Measurements from ENCODE around the gene ITPRIPL2. TPM values are rescaled to one million over a fixed set of nuclear protein-coding genes. Genes with fewer than 3 reads are reported as not detected.

ITPRIPL2 gene
- total RNA-seq, 2 experiments from 2014 or later: not detected

GRCh38 chr16:19089410-19089955, 24.3 kb upstream of the ITPRIPL2 start:
- no peak for DNase-seq (ENCODE audit: low spot score)
- H4K20me1 ChIP-seq (ENCODE audit: insufficient read depth, low read length): no peaks in the 10 kb centered on the region
- no peak overlapping the region for H2AFZ ChIP-seq (ENCODE audit: low read length)
- H3K4me1 ChIP-seq (ENCODE audit: insufficient read depth, low read length, poor library complexity, severe bottlenecking): no peaks in the 10 kb centered on the region
- no peak overlapping the region for H3K27ac ChIP-seq (ENCODE audit: low read depth, low read length, poor library complexity, severe bottlenecking)
- ChIA-PET POLR2A (interaction anchor here (0.9 kb wide), 1 partner anchor 55 kb away, joined by 6 read pairs; no protein-coding TSS in a partner anchor), CTCF (ENCODE audit: unreplicated experiment) (no interaction called here)
- H3K9me3 ChIP-seq (ENCODE audit: low read length): 0 out of 2 replicates have a peak, but pooled peaks cover 4% of the 10 kb centered on the region
- H3K79me2 ChIP-seq (ENCODE audit: insufficient read depth, low read depth, low read length): no peaks in the 10 kb centered on the region
- no peaks in the 10 kb centered on the region for H3K36me3 ChIP-seq (ENCODE audit: insufficient read depth, low read length)
- intact Hi-C loops (cut with micrococcal nuclease; ENCODE audit: unreplicated experiment): no loop called here
- no peak overlapping the region for H3K4me3 ChIP-seq (ENCODE audit: low read depth, low read length, poor library complexity, severe bottlenecking)
- no peak overlapping the region for H3K4me2 ChIP-seq (ENCODE audit: low read length)
- no peak for TF ChIP-seq EZH2phosphoT487 (IDR thresholded peaks at IDR 0.05; ENCODE audit: borderline replicate concordance, low read depth, low read length)
- no peak for TF ChIP-seq CTCF (conservative IDR thresholded peaks at IDR 0.05; ENCODE audit: low read length)
- no peaks in the 10 kb centered on the region for H3K9me2 ChIP-seq (ENCODE audit: insufficient read depth, low read length)
- no TSS peak for BruUV-seq (replicated peaks)

- Histone ChIP-seq H3K9me3 (ENCODE audit: low read length) (peaks cover 16% of the 10 kb centered on the region; the same call in 1 of the 2 replicates), H4K20me1 (ENCODE audit: insufficient read depth, low read length) (no peaks in the 10 kb centered on the region), H3K27ac (ENCODE audit: low read depth, low read length, poor library complexity, severe bottlenecking) (no peak overlapping the region), H3K4me2 (ENCODE audit: low read length) (no peak overlapping the region), H2AFZ (ENCODE audit: low read length) (no peak overlapping the region), H3K9me2 (ENCODE audit: insufficient read depth, low read length) (no peaks in the 10 kb centered on the region), H3K36me3 (ENCODE audit: insufficient read depth, low read length) (no peaks in the 10 kb centered on the region), H3K79me2 (ENCODE audit: insufficient read depth, low read depth, low read length) (no peaks in the 10 kb centered on the region), H3K4me3 (ENCODE audit: low read depth, low read length, poor library complexity, severe bottlenecking) (no peak overlapping the region), H3K4me1 (ENCODE audit: insufficient read depth, low read length, poor library complexity, severe bottlenecking) (peaks cover 8% of the 10 kb centered on the region)
- TF ChIP-seq CTCF (conservative IDR thresholded peaks at IDR 0.05; ENCODE audit: low read length): no peak
- TF ChIP-seq EZH2phosphoT487 (IDR thresholded peaks at IDR 0.05; ENCODE audit: borderline replicate concordance, low read depth, low read length): no peak
- intact Hi-C loops (cut with micrococcal nuclease; ENCODE audit: unreplicated experiment): no loop called here
- no TSS peak for BruUV-seq (replicated peaks)
- POLR2A ChIA-PET: no interaction called here
- no peak for DNase-seq (ENCODE audit: low spot score)
- CTCF ChIA-PET (ENCODE audit: unreplicated experiment): no interaction called here
Observed at GRCh38 chr16:19090916-19091315, 22.8 kb upstream of the ITPRIPL2 start.

- peaks cover 20% of the 10 kb centered on the region; the same call in 1 of the 2 replicates for H3K9me3 ChIP-seq (ENCODE audit: low read length)
- H3K79me2 ChIP-seq (ENCODE audit: insufficient read depth, low read depth, low read length): no peaks in the 10 kb centered on the region
- no peaks in the 10 kb centered on the region for H4K20me1 ChIP-seq (ENCODE audit: insufficient read depth, low read length)
- BruUV-seq (replicated peaks): no TSS peak
- POLR2A ChIA-PET: interaction anchor here (0.6 kb wide), 1 partner anchor 32 kb away, joined by 8 read pairs; no protein-coding TSS in a partner anchor
- H3K4me3 ChIP-seq (ENCODE audit: low read depth, low read length, poor library complexity, severe bottlenecking): no peak overlapping the region
- intact Hi-C loops (cut with micrococcal nuclease; ENCODE audit: unreplicated experiment): no loop called here
- no peaks in the 10 kb centered on the region for H3K36me3 ChIP-seq (ENCODE audit: insufficient read depth, low read length)
- no peak overlapping the region for H2AFZ ChIP-seq (ENCODE audit: low read length)
- H3K4me1 ChIP-seq (ENCODE audit: insufficient read depth, low read length, poor library complexity, severe bottlenecking): peaks cover 8% of the 10 kb centered on the region
- no peak overlapping the region for H3K27ac ChIP-seq (ENCODE audit: low read depth, low read length, poor library complexity, severe bottlenecking)
- H3K4me2 ChIP-seq (ENCODE audit: low read length): no peak overlapping the region
- CTCF ChIA-PET (ENCODE audit: unreplicated experiment): no interaction called here
- no peaks in the 10 kb centered on the region for H3K9me2 ChIP-seq (ENCODE audit: insufficient read depth, low read length)
- no peak for DNase-seq (ENCODE audit: low spot score)
- no peak for TF ChIP-seq CTCF (conservative IDR thresholded peaks at IDR 0.05; ENCODE audit: low read length)
Observed at GRCh38 chr16:19092653-19093410, 20.9 kb upstream of the ITPRIPL2 start.

Measured in OCI-LY7 (cell line).